Pancreas (tissue), 10 donors: ENCODE measurements around the gene MAD1L1. TPM values are rescaled to one million over a fixed set of nuclear protein-coding genes. Genes with fewer than 3 reads are reported as not detected.

ENCODE experiments used
- ATAC-seq, 4 donors: fragments of 200-7000 bp; cut with Tn5 transposase; one replicate each; pipeline versions ENCODE4 v1.8.0 to v1.9.1; 2020; ENCODE audit warnings: mild to moderate bottlenecking in 4 of 4, moderate library complexity in 4 of 4
- DNase-seq, 6 donors: peaks; one replicate each; pipeline ENCODE4 v3.0.0-alpha.2; 2020
- FAIRE-seq: peaks from 2 replicates; lab custom pipeline; 2012; peaks lifted over from hg19 to GRCh38; lab: Jason Lieb, UNC
- H3K27ac ChIP-seq, 4 donors: fragments of 200-600 bp; sonication (generic); 1 replicate in 3 of 4; 2 replicates in 1 of 4; pipeline versions ENCODE4 v1.5.0 to v1.8.0; 2020
- H3K27me3 ChIP-seq, 4 donors: fragments of 200-600 bp; one replicate each; pipeline ENCODE4 v1.8.0; 2021
- H3K36me3 ChIP-seq, 3 donors: fragments of 200-600 bp; sonication (generic) in 1 of 3; one replicate each; pipeline versions ENCODE4 v1.5.0 to v1.8.0; 2020 to 2021
- H3K4me1 ChIP-seq, 3 donors: fragments of 200-600 bp; one replicate each; pipeline ENCODE4 v1.8.0; 2021
- H3K4me3 ChIP-seq, 4 donors: fragments of 200-600 bp; sonication (generic) in 2 of 4; one replicate each; pipeline versions ENCODE4 v1.5.0 to v1.8.0; 2020 to 2021
- H3K9me3 ChIP-seq, 4 donors: fragments of 200-600 bp; one replicate each; pipeline ENCODE4 v1.8.0; 2021
- WGBS, 2 donors: extraction: QIAGEN DNeasy Blood & Tissue Kit; methylation state at CpG; one replicate each; pipeline ENCODE4 v1.1.7; 2013; 5-methylcytosine and 5-hydroxymethylcytosine counted together
- intact Hi-C, 3 donors: fragments of 100-400 bp; cut with DNase I; formaldehyde crosslinking; loops; one replicate each; pipeline versions ENCODE4 v1.11.1 to v1.14.2; 2022
- polyA plus RNA-seq, 2 donors: library from polyadenylated mRNA; stranded (reverse); fragments of 200-250 nt; gene quantifications; one replicate each; pipeline ENCODE4 v1.2.3, GENCODE V29; 2013
- total RNA-seq, 6 donors: library from RNA; stranded (reverse); fragmentation: NEBNext Ultra II Directional in 4 of 6; extraction: Animal tissue kit (Norgen Biotek cat#: 25700) in 4 of 6; gene quantifications; one replicate each; pipeline versions ENCODE4 v1.2.1 to v1.2.4, GENCODE V29; 2021 to 2023
- TF ChIP-seq, protein P1 (sequence below), 4 donors: fragments of 200-600 bp; sonication (generic) in 3 of 4; IDR thresholded peaks; one replicate each; pipeline versions ENCODE4 v1.5.0 to v1.8.0; 2021; ENCODE audit warnings: antibody characterized with exemption in 4 of 4
- donor health status: healthy with polysubstance abuse.
- donor health status: DM: no; HTN: no; CAD: no; lungs with moderate emphysema.
- donor health status: DM: no; HTN: no; CAD: no.
- donor health status: control.
- donor health status: control.
- donor health status: Bipolar disorder and iron deficiency.
- donor health status: DM: yes; HTN: yes; CAD: no.
- donor health status: DM: no; HTN: no; CAD: no.
- donor health status: DM: no; HTN: no; CAD: no.
- donor health status: DM: yes; HTN: yes; CAD: no.

The MAD1L1 gene
- total and polyA plus RNA-seq, 8 donors = 9.8 to 28.2 (median 11.9) TPM

DNA sequence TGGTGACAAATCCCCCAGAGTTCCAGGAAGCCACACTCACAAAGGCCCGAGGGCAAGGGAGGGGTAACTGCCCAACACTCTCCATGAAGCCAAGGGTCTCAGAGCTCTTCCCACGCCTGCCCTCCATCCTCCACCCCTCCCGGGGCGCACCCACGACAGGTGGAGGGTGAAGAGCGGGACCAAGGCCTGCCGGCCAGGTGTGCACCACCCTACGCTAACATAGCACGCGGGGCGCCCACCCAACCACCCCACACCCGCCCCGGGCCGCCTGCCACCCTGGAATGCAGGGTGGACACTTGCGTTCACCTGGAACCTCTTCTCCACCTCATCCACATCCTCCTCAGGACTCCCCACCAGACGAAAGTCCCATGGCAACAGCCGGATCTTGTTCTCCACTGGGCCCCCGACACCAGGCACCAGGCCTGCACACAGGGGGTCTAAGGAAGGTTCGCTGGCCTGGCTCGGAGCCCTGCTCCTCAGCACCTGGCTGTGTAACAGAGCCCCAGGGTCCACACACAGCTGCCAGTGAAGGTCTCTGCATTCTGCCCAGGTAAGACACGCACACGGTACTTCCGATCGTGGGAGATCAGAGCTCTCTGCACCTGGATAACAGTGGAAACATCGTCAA, 32.7 kb downstream of the MAD1L1 start:
- Histone ChIP-seq H3K4me3 (no peak overlapping the region), H3K9me3 (no peaks in the 10 kb centered on the region), H3K4me1 (no peaks in the 10 kb centered on the region), H3K36me3 (no peaks in the 10 kb centered on the region), H3K27me3 (no peaks in the 10 kb centered on the region), H3K27ac (no peak overlapping the region)
- 94% methylated on average over 19 to 25 of the region's 25 CpGs for WGBS, 2 donors
- DNase-seq (peak in 1 of 6 donors; percentile 58), FAIRE-seq (no peak), ATAC-seq (no peak)
- intact Hi-C loops = no loop called here
- TF ChIP-seq, protein P1, sequence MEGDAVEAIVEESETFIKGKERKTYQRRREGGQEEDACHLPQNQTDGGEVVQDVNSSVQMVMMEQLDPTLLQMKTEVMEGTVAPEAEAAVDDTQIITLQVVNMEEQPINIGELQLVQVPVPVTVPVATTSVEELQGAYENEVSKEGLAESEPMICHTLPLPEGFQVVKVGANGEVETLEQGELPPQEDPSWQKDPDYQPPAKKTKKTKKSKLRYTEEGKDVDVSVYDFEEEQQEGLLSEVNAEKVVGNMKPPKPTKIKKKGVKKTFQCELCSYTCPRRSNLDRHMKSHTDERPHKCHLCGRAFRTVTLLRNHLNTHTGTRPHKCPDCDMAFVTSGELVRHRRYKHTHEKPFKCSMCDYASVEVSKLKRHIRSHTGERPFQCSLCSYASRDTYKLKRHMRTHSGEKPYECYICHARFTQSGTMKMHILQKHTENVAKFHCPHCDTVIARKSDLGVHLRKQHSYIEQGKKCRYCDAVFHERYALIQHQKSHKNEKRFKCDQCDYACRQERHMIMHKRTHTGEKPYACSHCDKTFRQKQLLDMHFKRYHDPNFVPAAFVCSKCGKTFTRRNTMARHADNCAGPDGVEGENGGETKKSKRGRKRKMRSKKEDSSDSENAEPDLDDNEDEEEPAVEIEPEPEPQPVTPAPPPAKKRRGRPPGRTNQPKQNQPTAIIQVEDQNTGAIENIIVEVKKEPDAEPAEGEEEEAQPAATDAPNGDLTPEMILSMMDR (IDR thresholded peaks at IDR 0.05) = no peak

DNA sequence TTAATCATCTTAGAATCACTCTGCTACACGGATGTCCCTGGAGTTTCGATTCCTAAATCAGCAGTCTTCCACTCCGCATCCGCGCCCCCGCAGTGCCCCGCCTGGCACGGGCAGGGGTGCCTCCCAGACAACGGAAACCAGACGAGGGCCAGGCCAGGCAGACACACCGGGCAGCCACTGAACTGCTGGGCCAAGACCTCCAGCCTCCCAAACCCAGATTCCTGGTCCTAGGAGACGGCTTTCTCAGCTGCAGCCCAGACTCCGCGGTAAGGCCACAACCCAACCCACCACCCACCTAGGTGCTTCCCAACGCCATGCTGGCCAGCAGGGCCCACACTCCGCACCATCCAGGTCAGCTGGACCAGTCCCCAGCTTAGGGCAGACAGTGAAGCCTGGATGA, 33.2 kb downstream of the MAD1L1 start:
- 95 to 97% methylated on average over 16 of the region's 16 CpGs for WGBS, 2 donors

DNA sequence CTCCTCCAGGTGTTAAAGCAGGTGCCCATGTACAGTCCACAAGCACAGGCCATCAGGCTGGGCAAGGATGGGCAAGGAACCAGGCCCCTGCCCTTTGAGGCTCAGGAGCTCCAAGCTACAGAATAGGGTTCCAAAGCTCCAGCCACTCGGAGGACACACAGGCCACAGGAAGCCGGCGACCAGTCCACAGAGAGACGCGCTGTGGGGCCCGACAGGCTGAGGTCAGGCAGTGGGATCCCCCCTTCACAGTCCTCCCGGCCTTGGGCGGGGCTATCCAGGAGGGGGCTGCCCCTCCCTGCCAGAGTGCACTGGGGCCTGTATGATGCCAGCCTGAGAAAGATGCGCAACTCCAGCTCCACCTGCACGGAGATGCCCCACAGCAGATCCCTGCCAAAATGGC, 34.0 kb downstream of the MAD1L1 start:
- Histone ChIP-seq H3K4me3 (no peak overlapping the region), H3K36me3 (no peaks in the 10 kb centered on the region), H3K4me1 (no peaks in the 10 kb centered on the region), H3K9me3 (no peaks in the 10 kb centered on the region), H3K27ac (no peak overlapping the region), H3K27me3 (no peaks in the 10 kb centered on the region)
- FAIRE-seq (no peak), DNase-seq (no peak), ATAC-seq (no peak)
- intact Hi-C loops = no loop called here
- TF ChIP-seq, protein P1 (IDR thresholded peaks at IDR 0.05) = no peak
- WGBS, 2 donors = 91 to 95% methylated on average over 10 of the region's 10 CpGs

More for the DNA sequence above, 33.2 kb downstream of the MAD1L1 start:
- no peaks in the 10 kb centered on the region for H3K36me3 ChIP-seq
- DNase-seq (no peak), FAIRE-seq (no peak), ATAC-seq (no peak)
- intact Hi-C loops = no loop called here
- no peak overlapping the region for H3K4me3 ChIP-seq
- no peaks in the 10 kb centered on the region for H3K27me3 ChIP-seq
- H3K27ac ChIP-seq = no peak overlapping the region
- no peaks in the 10 kb centered on the region for H3K9me3 ChIP-seq
- TF ChIP-seq, protein P1 (IDR thresholded peaks at IDR 0.05) = no peak
- H3K4me1 ChIP-seq = no peaks in the 10 kb centered on the region

DNA sequence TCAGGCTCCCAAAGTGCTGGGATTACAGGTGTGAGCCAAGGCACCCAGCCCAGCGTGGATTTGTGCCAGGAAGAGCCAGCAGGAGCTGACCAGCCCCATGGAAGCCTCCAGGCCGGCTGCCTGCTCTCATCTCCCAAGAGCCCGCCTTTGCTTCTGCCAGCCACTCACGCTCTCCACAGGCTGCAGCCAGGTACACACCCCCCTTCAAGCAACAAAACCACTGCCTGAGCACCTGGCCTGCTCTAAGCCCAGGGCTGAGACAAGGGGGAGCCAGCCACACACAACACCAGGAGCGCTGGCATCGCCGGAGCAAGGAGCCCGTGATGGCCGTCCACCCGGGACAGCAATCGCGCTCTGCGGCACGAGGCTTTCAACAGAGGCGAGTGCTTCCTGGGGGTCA, 34.5 kb downstream of the MAD1L1 start:
- Histone ChIP-seq H3K4me3 (no peak overlapping the region), H3K36me3 (no peaks in the 10 kb centered on the region), H3K9me3 (no peaks in the 10 kb centered on the region), H3K27me3 (no peaks in the 10 kb centered on the region), H3K27ac (no peak overlapping the region), H3K4me1 (no peaks in the 10 kb centered on the region)
- DNase-seq (no peak), ATAC-seq (no peak), FAIRE-seq (no peak)
- WGBS, 2 donors = 92 to 94% methylated on average over 9 to 15 of the region's 15 CpGs
- intact Hi-C loops = no loop called here
- TF ChIP-seq, protein P1 (IDR thresholded peaks at IDR 0.05) = no peak

DNA sequence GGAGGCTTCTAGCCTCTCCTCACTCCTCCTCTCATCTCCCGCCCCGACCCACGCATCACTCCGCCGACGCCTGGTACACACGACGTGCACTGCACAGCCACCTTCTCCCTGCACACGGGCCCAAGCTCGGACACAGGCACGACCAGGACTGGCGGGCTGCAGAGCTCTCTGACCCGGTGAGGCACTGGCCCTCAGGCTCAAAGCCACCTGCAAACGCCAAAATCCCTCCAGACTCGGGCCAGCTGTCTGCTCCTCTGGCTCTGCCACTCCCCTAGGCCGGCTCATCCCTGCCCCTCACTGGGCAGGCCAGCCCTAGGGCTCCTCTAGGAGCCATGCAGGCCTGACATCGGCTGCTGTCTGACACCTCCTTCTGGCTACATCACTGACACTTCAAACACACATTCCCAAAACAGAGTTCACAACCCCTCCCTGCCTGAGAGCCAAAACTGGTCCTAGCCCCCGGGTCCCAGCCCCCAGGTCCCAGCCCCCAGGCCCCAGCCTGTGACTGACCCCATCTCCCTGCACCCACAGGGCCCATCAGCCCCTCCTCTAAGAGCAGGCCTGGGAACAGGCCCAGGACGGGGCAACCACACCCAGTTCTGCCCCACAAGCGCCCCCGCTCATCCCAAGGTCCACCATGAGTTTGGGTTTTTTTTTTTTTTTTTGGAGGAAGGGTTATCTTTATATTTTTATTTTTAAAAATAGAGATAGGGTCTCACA, 35.1 kb downstream of the MAD1L1 start:
- Histone ChIP-seq H3K4me1 (no peaks in the 10 kb centered on the region), H3K27ac (no peak overlapping the region), H3K9me3 (no peaks in the 10 kb centered on the region), H3K36me3 (no peaks in the 10 kb centered on the region), H3K27me3 (no peaks in the 10 kb centered on the region), H3K4me3 (no peak overlapping the region)
- WGBS, 2 donors = 88 to 94% methylated on average over 21 of the region's 21 CpGs
- intact Hi-C loops = no loop called here
- no peak for DNase-seq
- FAIRE-seq = no peak
- TF ChIP-seq, protein P1 (IDR thresholded peaks at IDR 0.05) = no peak
- ATAC-seq = no peak
